Measurements from ENCODE around the gene RRBP1.

RRBP1 gene

DNA sequence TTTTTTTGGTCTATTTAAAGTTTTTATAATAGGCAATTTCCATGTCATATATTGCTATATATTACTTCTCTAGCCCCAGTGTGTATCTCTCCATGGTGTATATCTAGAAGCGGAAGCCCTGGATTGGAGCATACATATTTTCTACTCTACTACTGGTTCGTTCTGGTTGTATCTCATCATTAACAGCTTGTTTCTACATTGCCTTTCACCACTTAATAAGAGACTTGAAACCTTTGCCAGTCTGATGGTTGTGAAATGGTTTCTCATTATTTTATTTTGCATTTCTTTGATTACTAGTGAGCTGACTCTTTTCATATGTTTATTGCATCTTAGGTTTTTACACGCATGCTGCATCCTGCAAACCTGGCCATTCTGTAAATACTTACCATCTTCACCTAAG is 108.6 kb downstream of the RRBP1 start:
- ATAC-seq (ENCODE audit: insufficient read depth, low read depth), result no peak
- Histone ChIP-seq H3K79me2 (ENCODE audit: insufficient read depth, low read length) (no peaks in the 10 kb centered on the region), H3K27ac (ENCODE audit: low read length) (no peak overlapping the region), H3K9me3 (ENCODE audit: insufficient read depth, low read length, severe bottlenecking) (no peaks in the 10 kb centered on the region), H3K9ac (ENCODE audit: low read depth, low read length) (no peak overlapping the region), H2AFZ (ENCODE audit: low read depth, low read length) (no peak overlapping the region), H3K4me3 (ENCODE audit: low read depth in 1 of 2, low read length in 2 of 2) (no peak overlapping the region), H3K27me3 (ENCODE audit: insufficient read depth, low read length, poor library complexity) (peaks cover 3% of the 10 kb centered on the region), H4K20me1 (ENCODE audit: insufficient read depth, low read length) (peaks cover 7% of the 10 kb centered on the region; the same call in 1 of the 2 replicates), H3K36me3 (ENCODE audit: insufficient read depth, low read length) (no peaks in the 10 kb centered on the region; the same call in 1 of the 2 replicates), H3K4me1 (ENCODE audit: insufficient read depth, low read length) (peaks cover 13% of the 10 kb centered on the region), H3K4me2 (ENCODE audit: insufficient read depth, low read length) (no peak overlapping the region)
- no peak for TF ChIP-seq EZH2 (IDR thresholded peaks at IDR 0.05; ENCODE audit: borderline replicate concordance, low read depth, low read length, severe bottlenecking)
- TF ChIP-seq, protein P1, sequence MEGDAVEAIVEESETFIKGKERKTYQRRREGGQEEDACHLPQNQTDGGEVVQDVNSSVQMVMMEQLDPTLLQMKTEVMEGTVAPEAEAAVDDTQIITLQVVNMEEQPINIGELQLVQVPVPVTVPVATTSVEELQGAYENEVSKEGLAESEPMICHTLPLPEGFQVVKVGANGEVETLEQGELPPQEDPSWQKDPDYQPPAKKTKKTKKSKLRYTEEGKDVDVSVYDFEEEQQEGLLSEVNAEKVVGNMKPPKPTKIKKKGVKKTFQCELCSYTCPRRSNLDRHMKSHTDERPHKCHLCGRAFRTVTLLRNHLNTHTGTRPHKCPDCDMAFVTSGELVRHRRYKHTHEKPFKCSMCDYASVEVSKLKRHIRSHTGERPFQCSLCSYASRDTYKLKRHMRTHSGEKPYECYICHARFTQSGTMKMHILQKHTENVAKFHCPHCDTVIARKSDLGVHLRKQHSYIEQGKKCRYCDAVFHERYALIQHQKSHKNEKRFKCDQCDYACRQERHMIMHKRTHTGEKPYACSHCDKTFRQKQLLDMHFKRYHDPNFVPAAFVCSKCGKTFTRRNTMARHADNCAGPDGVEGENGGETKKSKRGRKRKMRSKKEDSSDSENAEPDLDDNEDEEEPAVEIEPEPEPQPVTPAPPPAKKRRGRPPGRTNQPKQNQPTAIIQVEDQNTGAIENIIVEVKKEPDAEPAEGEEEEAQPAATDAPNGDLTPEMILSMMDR (IDR thresholded peaks at IDR 0.05; ENCODE audit: borderline replicate concordance, extremely low read depth, low read length, poor library complexity, severe bottlenecking), result no peak
- no peak for DNase-seq

DNA sequence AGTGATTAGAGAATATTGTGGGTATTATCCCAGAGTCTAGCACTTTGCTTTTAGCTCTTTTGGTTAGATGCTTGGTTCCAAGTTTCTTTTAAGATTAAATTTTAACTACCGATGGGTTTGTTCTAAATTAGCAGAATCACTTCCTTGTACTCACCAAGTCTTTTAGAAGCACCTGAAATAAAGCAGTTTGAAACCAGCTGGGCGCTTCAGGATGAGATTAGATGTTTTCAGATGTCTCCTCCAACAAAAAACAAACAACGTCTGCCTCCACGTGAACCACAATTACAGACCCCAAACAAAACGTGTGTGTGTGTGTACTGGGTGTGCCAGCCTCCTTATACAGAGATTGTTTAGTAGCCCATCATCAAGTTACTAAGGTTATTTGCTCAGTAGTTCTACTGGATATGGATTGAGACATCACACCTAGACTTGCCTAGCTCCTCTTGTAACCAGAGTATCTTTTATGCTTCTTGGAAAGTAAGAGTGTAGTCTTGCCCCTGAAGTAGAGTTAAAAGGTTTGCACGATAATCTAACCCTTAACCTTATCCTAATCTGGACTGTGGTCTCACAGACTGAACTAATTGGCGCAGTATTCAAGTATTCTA is 109.9 kb downstream of the RRBP1 start:
- no peak for TF ChIP-seq EZH2 (IDR thresholded peaks at IDR 0.05; ENCODE audit: borderline replicate concordance, low read depth, low read length, severe bottlenecking)
- TF ChIP-seq, protein P1 (IDR thresholded peaks at IDR 0.05; ENCODE audit: borderline replicate concordance, extremely low read depth, low read length, poor library complexity, severe bottlenecking), result no peak
- DNase-seq (no peak), ATAC-seq (ENCODE audit: insufficient read depth, low read depth) (no peak)
- Histone ChIP-seq H3K4me3 (ENCODE audit: low read depth in 1 of 2, low read length in 2 of 2) (no peak overlapping the region), H3K36me3 (ENCODE audit: insufficient read depth, low read length) (no peaks in the 10 kb centered on the region; the same call in 1 of the 2 replicates), H3K9ac (ENCODE audit: low read depth, low read length) (no peak overlapping the region), H4K20me1 (ENCODE audit: insufficient read depth, low read length) (peaks cover 7% of the 10 kb centered on the region; the same call in 1 of the 2 replicates), H2AFZ (ENCODE audit: low read depth, low read length) (no peak overlapping the region), H3K79me2 (ENCODE audit: insufficient read depth, low read length) (no peaks in the 10 kb centered on the region), H3K4me2 (ENCODE audit: insufficient read depth, low read length) (no peak overlapping the region), H3K4me1 (ENCODE audit: insufficient read depth, low read length) (peaks cover 13% of the 10 kb centered on the region), H3K27ac (ENCODE audit: low read length) (no peak overlapping the region), H3K27me3 (ENCODE audit: insufficient read depth, low read length, poor library complexity) (peaks cover 3% of the 10 kb centered on the region), H3K9me3 (ENCODE audit: insufficient read depth, low read length, severe bottlenecking) (no peaks in the 10 kb centered on the region)

DNA sequence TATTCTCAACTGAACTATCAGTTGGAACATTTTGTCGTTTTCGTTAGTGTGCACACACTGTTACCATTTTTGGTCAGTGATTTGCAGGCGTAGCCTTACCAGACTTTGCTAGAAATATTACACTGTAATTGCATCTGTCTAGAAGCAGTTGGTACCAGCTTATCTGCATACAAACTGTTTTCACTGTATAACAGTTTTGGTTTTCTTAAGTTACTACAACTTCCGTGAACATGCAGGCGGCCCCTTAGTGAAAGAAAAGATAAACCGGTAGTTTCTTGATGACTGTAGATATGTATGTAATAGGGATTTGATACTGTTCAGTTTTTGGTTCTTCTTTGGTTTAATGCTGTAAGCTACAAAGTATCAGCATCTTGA is 110.9 kb downstream of the RRBP1 start:
- H3K79me2 ChIP-seq (ENCODE audit: insufficient read depth, low read length), result no peaks in the 10 kb centered on the region
- ATAC-seq (ENCODE audit: insufficient read depth, low read depth), result no peak

More for the DNA sequence above, 110.9 kb downstream of the RRBP1 start:
- no peaks in the 10 kb centered on the region; the same call in 1 of the 2 replicates for H3K36me3 ChIP-seq (ENCODE audit: insufficient read depth, low read length)
- H4K20me1 ChIP-seq (ENCODE audit: insufficient read depth, low read length), result peaks cover 7% of the 10 kb centered on the region; the same call in 1 of the 2 replicates
- H3K27me3 ChIP-seq (ENCODE audit: insufficient read depth, low read length, poor library complexity), result peaks cover 3% of the 10 kb centered on the region
- DNase-seq, result no peak
- no peaks in the 10 kb centered on the region for H3K9me3 ChIP-seq (ENCODE audit: insufficient read depth, low read length, severe bottlenecking)
- peak overlapping the region in 1 of 2 experiments; percentile 93; a peak in 2 of 4 replicates for H3K4me3 ChIP-seq (ENCODE audit: low read depth in 1 of 2, low read length in 2 of 2)
- peak overlapping the region; percentile 83 for H3K4me2 ChIP-seq (ENCODE audit: insufficient read depth, low read length)
- H3K4me1 ChIP-seq (ENCODE audit: insufficient read depth, low read length), result peaks cover 13% of the 10 kb centered on the region
- TF ChIP-seq, protein P1 (IDR thresholded peaks at IDR 0.05; ENCODE audit: borderline replicate concordance, extremely low read depth, low read length, poor library complexity, severe bottlenecking), result no peak
- TF ChIP-seq EZH2 (IDR thresholded peaks at IDR 0.05; ENCODE audit: borderline replicate concordance, low read depth, low read length, severe bottlenecking), result no peak
- H3K9ac ChIP-seq (ENCODE audit: low read depth, low read length), result peak overlapping the region; percentile 77; the same call in 1 of the 2 replicates
- no peak overlapping the region for H2AFZ ChIP-seq (ENCODE audit: low read depth, low read length)
- H3K27ac ChIP-seq (ENCODE audit: low read length), result no peak overlapping the region
